HEK293T (cell line): ENCODE measurements around the gene SP8.

ENCODE experiments used
- BHLHE40 ChIP-seq: fragments of 450-650 bp; IDR thresholded peaks from 2 replicates; pipeline ENCODE4 v1.6.1; 2016; ENCODE audit warnings: mild to moderate bottlenecking, moderate library complexity, borderline replicate concordance
- FOXA1 ChIP-seq: fragments of 450-650 bp; IDR thresholded peaks from 2 replicates; pipeline ENCODE4 v1.6.1; 2016; ENCODE audit warnings: mild to moderate bottlenecking
- NFRKB ChIP-seq: fragments of 450-650 bp; IDR thresholded peaks from 2 replicates; pipeline ENCODE4 v1.6.1; 2016; ENCODE audit warnings: mild to moderate bottlenecking, moderate library complexity

- TF ChIP-seq FOXA1 = no peak
- no peak for TF ChIP-seq BHLHE40
- no peak for TF ChIP-seq NFRKB
Observed at GRCh38 chr7:20795881-20796280, 9.2 kb upstream of the SP8 start.
